GM23248 (cell line): ENCODE measurements around the gene GABBR2.

Experiments used
- EZH2 ChIP-seq: fragments of 200-600 bp; sonication (generic); IDR thresholded peaks from 2 replicates; pipeline ENCODE4 v1.6.1; 2018; ENCODE audit warnings: antibody characterized with exemption, mild to moderate bottlenecking; ENCODE audit not compliant: insufficient read depth, poor library complexity, severe bottlenecking
- EZH2phosphoT487 ChIP-seq: fragments of 200-600 bp; sonication (generic); IDR thresholded peaks from 2 replicates; pipeline ENCODE4 v1.6.1; 2018; ENCODE audit warnings: antibody characterized with exemption, moderate library complexity, mild to moderate bottlenecking, low read depth; ENCODE audit not compliant: insufficient read depth

- no peak for TF ChIP-seq EZH2phosphoT487
- no peak for TF ChIP-seq EZH2
Measured at GRCh38 chr9:98399950-98400683, 308.6 kb downstream of the GABBR2 start.
